Activated naive CD8-positive, alpha-beta T cell treated with anti-CD3 and anti-CD28 coated beads, Interleukin-2, amount 50 U/mL, for 24 hours (primary cell): Measurements from ENCODE around the gene DDIT3.
"Not testable (repeated sequence)": the region's sequence is repeated elsewhere in the genome, so short reads cannot be mapped to it uniquely, and the experiment has no call there.

Experiments used
- ATAC-seq: fragments of 150-1000 bp; cut with Tn5 transposase; one replicate; pipeline ENCODE4 v1.10.0; 2021
- DNase-seq: peaks from one replicate; pipeline ENCODE4 v3.0.0; 2021
- H3K27ac Mint-ChIP-seq: one replicate; pipeline ENCODE4 v1.8.0; 2021; ENCODE audit warnings: mild to moderate bottlenecking, mixed read lengths
- H3K27me3 Mint-ChIP-seq: one replicate; pipeline ENCODE4 v1.8.0; 2021; ENCODE audit warnings: mixed read lengths
- H3K36me3 Mint-ChIP-seq: one replicate; pipeline ENCODE4 v1.8.0; 2021; ENCODE audit warnings: low read depth, mixed read lengths
- H3K4me1 Mint-ChIP-seq: one replicate; pipeline ENCODE4 v1.8.0; 2021; ENCODE audit warnings: mixed read lengths
- H3K4me3 Mint-ChIP-seq: one replicate; pipeline ENCODE4 v1.8.0; 2021; ENCODE audit warnings: mild to moderate bottlenecking, moderate library complexity, mixed read lengths
- H3K9me3 Mint-ChIP-seq: one replicate; pipeline ENCODE4 v1.8.0; 2021; ENCODE audit warnings: mixed read lengths

DDIT3 gene

GRCh38 chr12:57496822-57497221, 23.5 kb downstream of the DDIT3 start:
- Mint-ChIP-seq H3K27me3 (no peaks in the 10 kb centered on the region), H3K4me3 (no peak overlapping the region), H3K9me3 (no peaks in the 10 kb centered on the region), H3K4me1 (peaks cover 6% of the 10 kb centered on the region), H3K27ac (no peak overlapping the region), H3K36me3 (peaks cover 64% of the 10 kb centered on the region)
- DNase-seq: no peak
- no peak for ATAC-seq

- not testable (repeated sequence) for H3K4me3 Mint-ChIP-seq, ATAC-seq, H3K27ac Mint-ChIP-seq, DNase-seq, H3K27me3 Mint-ChIP-seq, H3K9me3 Mint-ChIP-seq
- H3K4me1 Mint-ChIP-seq: peaks cover 12% of the 10 kb centered on the region
- H3K36me3 Mint-ChIP-seq: peaks cover 64% of the 10 kb centered on the region
Measured at GRCh38 chr12:57495051-57495701, 25.1 kb downstream of the DDIT3 start.

- no peak overlapping the region for H3K27ac Mint-ChIP-seq
- H3K4me3 Mint-ChIP-seq: peak overlapping the region; percentile 1
- H3K9me3 Mint-ChIP-seq: no peaks in the 10 kb centered on the region
- peaks cover 58% of the 10 kb centered on the region for H3K36me3 Mint-ChIP-seq
- peaks cover 32% of the 10 kb centered on the region for H3K4me1 Mint-ChIP-seq
- DNase-seq: no peak
- H3K27me3 Mint-ChIP-seq: no peaks in the 10 kb centered on the region
- ATAC-seq: no peak
Measured at GRCh38 chr12:57491393-57492280, 28.7 kb downstream of the DDIT3 start.

GRCh38 chr12:57490126-57490525, 30.2 kb downstream of the DDIT3 start:
- Mint-ChIP-seq H3K4me1 (peaks cover 32% of the 10 kb centered on the region), H3K27me3 (no peaks in the 10 kb centered on the region), H3K36me3 (peaks cover 55% of the 10 kb centered on the region), H3K4me3 (peak overlapping the region; percentile 97), H3K9me3 (no peaks in the 10 kb centered on the region), H3K27ac (peak overlapping the region; percentile 93)
- DNase-seq (no peak), ATAC-seq (no peak)

- Mint-ChIP-seq H3K27ac (peak overlapping the region; percentile 93), H3K4me3 (peak overlapping the region; percentile 97), H3K4me1 (peaks cover 32% of the 10 kb centered on the region), H3K36me3 (peaks cover 55% of the 10 kb centered on the region), H3K27me3 (no peaks in the 10 kb centered on the region), H3K9me3 (no peaks in the 10 kb centered on the region)
- ATAC-seq (no peak), DNase-seq (no peak)
Measured at GRCh38 chr12:57489157-57489641, 31.1 kb downstream of the DDIT3 start.

GRCh38 chr12:57488402-57489156, 31.7 kb downstream of the DDIT3 start:
- H3K27me3 Mint-ChIP-seq: no peaks in the 10 kb centered on the region
- H3K4me1 Mint-ChIP-seq: peaks cover 32% of the 10 kb centered on the region
- H3K27ac Mint-ChIP-seq: peak overlapping the region; percentile 93
- no peak for DNase-seq
- no peaks in the 10 kb centered on the region for H3K9me3 Mint-ChIP-seq
- peaks cover 52% of the 10 kb centered on the region for H3K36me3 Mint-ChIP-seq
- no peak for ATAC-seq
- H3K4me3 Mint-ChIP-seq: peak overlapping the region; percentile 97

- Mint-ChIP-seq H3K9me3 (no peaks in the 10 kb centered on the region), H3K4me3 (peak within 1 kb of the TSS; percentile 97), H3K4me1 (peaks cover 38% of the 10 kb centered on the region), H3K27ac (peak within 1 kb of the TSS; percentile 93), H3K27me3 (no peaks in the 10 kb centered on the region), H3K36me3 (peaks cover 49% of the 10 kb centered on the region)
- ATAC-seq (peak; percentile 97), DNase-seq (peak; percentile 91)
Measured at GRCh38 chr12:57487597-57488401, 32.5 kb downstream of the DDIT3 start, which contains the start of gene MARS1. MARS1 (plus strand) TSS chr12:57488068; CDS start chr12:57488091, 23 bp downstream.

- Mint-ChIP-seq H3K36me3 (peaks cover 43% of the 10 kb centered on the region), H3K9me3 (no peaks in the 10 kb centered on the region), H3K27ac (peak overlapping the region; percentile 93), H3K27me3 (no peaks in the 10 kb centered on the region), H3K4me3 (peak overlapping the region; percentile 97), H3K4me1 (peaks cover 39% of the 10 kb centered on the region)
- no peak for DNase-seq
- ATAC-seq: no peak
Measured at GRCh38 chr12:57487055-57487596, 33.2 kb downstream of the DDIT3 start.

- no peak for DNase-seq
- Mint-ChIP-seq H3K4me3 (no peak overlapping the region), H3K9me3 (no peaks in the 10 kb centered on the region), H3K36me3 (peaks cover 33% of the 10 kb centered on the region), H3K4me1 (peaks cover 45% of the 10 kb centered on the region), H3K27me3 (no peaks in the 10 kb centered on the region), H3K27ac (no peak overlapping the region)
- no peak for ATAC-seq
Measured at GRCh38 chr12:57485695-57486094, 34.6 kb downstream of the DDIT3 start.

- Mint-ChIP-seq H3K36me3 (peaks cover 15% of the 10 kb centered on the region), H3K9me3 (no peaks in the 10 kb centered on the region), H3K27me3 (no peaks in the 10 kb centered on the region), H3K27ac (peak overlapping the region; percentile 50), H3K4me1 (peaks cover 51% of the 10 kb centered on the region), H3K4me3 (no peak overlapping the region)
- no peak for ATAC-seq
- no peak for DNase-seq
Measured at GRCh38 chr12:57483466-57483865, 36.8 kb downstream of the DDIT3 start.

GRCh38 chr12:57481671-57482070, 38.6 kb downstream of the DDIT3 start:
- Mint-ChIP-seq H3K27ac (peak overlapping the region; percentile 98), H3K27me3 (no peaks in the 10 kb centered on the region), H3K4me3 (no peak overlapping the region), H3K9me3 (no peaks in the 10 kb centered on the region), H3K36me3 (peaks cover 19% of the 10 kb centered on the region), H3K4me1 (peaks cover 55% of the 10 kb centered on the region)
- no peak for DNase-seq
- no peak for ATAC-seq

- DNase-seq (peak; percentile 55), ATAC-seq (peak; percentile 57)
- Mint-ChIP-seq H3K36me3 (peaks cover 30% of the 10 kb centered on the region), H3K27me3 (no peaks in the 10 kb centered on the region), H3K9me3 (no peaks in the 10 kb centered on the region), H3K27ac (peak within 1 kb of the TSS; percentile 98), H3K4me3 (peak within 1 kb of the TSS; percentile 93), H3K4me1 (peaks cover 68% of the 10 kb centered on the region)
Measured at GRCh38 chr12:57479376-57480115, 40.8 kb downstream of the DDIT3 start, which contains the start of gene ARHGAP9. ARHGAP9 (minus strand) TSS chr12:57479866; CDS start chr12:57479406, 460 bp downstream.

GRCh38 chr12:57479043-57479375, 41.3 kb downstream of the DDIT3 start:
- H3K27me3 Mint-ChIP-seq: no peaks in the 10 kb centered on the region
- peak overlapping the region; percentile 93 for H3K4me3 Mint-ChIP-seq
- peak overlapping the region; percentile 98 for H3K27ac Mint-ChIP-seq
- ATAC-seq (no peak), DNase-seq (no peak)
- H3K4me1 Mint-ChIP-seq: peaks cover 73% of the 10 kb centered on the region
- H3K9me3 Mint-ChIP-seq: no peaks in the 10 kb centered on the region
- peaks cover 35% of the 10 kb centered on the region for H3K36me3 Mint-ChIP-seq
